ENCODE data around the gene PCMTD2. TPM values are rescaled to one million over a fixed set of nuclear protein-coding genes. Genes with fewer than 3 reads are reported as not detected.

The PCMTD2 gene
- total RNA-seq, 1 experiment from 2014 or later = 52.0 TPM

DNA sequence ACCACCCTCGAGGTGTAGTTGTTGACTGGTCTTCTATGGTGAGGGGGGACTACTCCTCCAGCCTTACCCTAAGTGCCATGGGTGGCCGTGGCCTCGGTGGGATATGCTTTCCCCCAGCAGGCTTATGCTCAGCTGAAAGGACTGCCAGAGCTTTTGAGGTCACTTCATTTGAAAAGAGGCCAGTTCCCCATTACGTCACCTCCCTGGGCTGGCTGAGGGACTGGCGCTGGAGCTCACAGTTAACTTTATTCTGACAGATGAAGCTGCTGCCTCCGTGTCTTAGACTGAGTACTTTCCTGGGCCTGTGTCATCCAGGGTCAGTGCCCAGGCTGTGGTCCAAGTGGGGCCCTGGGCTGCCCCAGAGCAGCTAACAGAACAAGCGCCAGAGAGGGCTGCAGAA, 42.8 kb upstream of the PCMTD2 start:
- Histone ChIP-seq H3K23ac (ENCODE audit: insufficient read length, low read depth, low read length) (no peak overlapping the region), H3K4ac (ENCODE audit: low read depth, low read length) (no peak overlapping the region), H3K56ac (ENCODE audit: insufficient read length, low read depth, low read length) (no peak overlapping the region), H4K5ac (ENCODE audit: insufficient read length, low read depth, low read length) (no peak overlapping the region), H3K79me2 (ENCODE audit: insufficient read depth, low read length) (no peaks in the 10 kb centered on the region), H3K79me1 (ENCODE audit: insufficient read depth, low read depth, low read length, poor library complexity, severe bottlenecking) (no peaks in the 10 kb centered on the region), H3K9ac (ENCODE audit: extremely low read depth, insufficient read length, low read length) (no peak overlapping the region), H3T11ph (ENCODE audit: low read length) (no peak overlapping the region), H2AFZ (ENCODE audit: low read length) (no peak overlapping the region), H3K14ac (ENCODE audit: insufficient read depth, low read length) (no peak overlapping the region), H3K27me3 (ENCODE audit: insufficient read depth, low read length) (no peaks in the 10 kb centered on the region), H4K91ac (ENCODE audit: insufficient read length, low read depth, low read length) (no peak overlapping the region), H3K4me2 (ENCODE audit: insufficient read depth, insufficient read length, low read length) (no peak overlapping the region), H4K20me1 (ENCODE audit: control insufficient read depth, insufficient read depth, insufficient read length) (peaks cover 2% of the 10 kb centered on the region), H2BK20ac (ENCODE audit: low read depth, low read length, poor library complexity, severe bottlenecking) (no peak overlapping the region), H3K9me3 (ENCODE audit: control insufficient read depth, low read depth, low read length) (no peaks in the 10 kb centered on the region), H3K18ac (ENCODE audit: insufficient read length, low read depth, low read length) (no peak overlapping the region), H3K23me2 (ENCODE audit: insufficient read length, low read depth, low read length, poor library complexity, severe bottlenecking) (peaks cover 2% of the 10 kb centered on the region), H2BK12ac (ENCODE audit: insufficient read length, low read depth, low read length) (no peak overlapping the region), H3K4me1 (ENCODE audit: insufficient read depth, low read length) (no peaks in the 10 kb centered on the region), H2BK5ac (ENCODE audit: insufficient read length, low read length) (no peak overlapping the region), H4K8ac (replicated peaks; ENCODE audit: insufficient read length, low read depth, low read length) (no peak overlapping the region), H3K27ac (ENCODE audit: insufficient read length, low read depth, low read length) (no peak overlapping the region), H2AK5ac (ENCODE audit: insufficient read length, low read length) (no peak overlapping the region), H2BK15ac (ENCODE audit: low read depth, low read length) (no peak overlapping the region), H2BK120ac (ENCODE audit: low read depth, low read length, poor library complexity, severe bottlenecking) (no peak overlapping the region)
- no peak overlapping the region for H3K4me3 Mint-ChIP-seq
- H3K4me1 Mint-ChIP-seq = peaks cover 11 to 12% of the 10 kb centered on the region in 2 experiments
- peaks cover 6% of the 10 kb centered on the region for H3K27me3 Mint-ChIP-seq (ENCODE audit: low read depth)
- H3K36me3 Mint-ChIP-seq (ENCODE audit: insufficient read depth in 1 of 3, low read depth in 3 of 3) = no peaks in the 10 kb centered on the region; a peak in 1 of 7 replicates
- no peaks in the 10 kb centered on the region for H3K9me3 Mint-ChIP-seq
- TF ChIP-seq, protein P1, sequence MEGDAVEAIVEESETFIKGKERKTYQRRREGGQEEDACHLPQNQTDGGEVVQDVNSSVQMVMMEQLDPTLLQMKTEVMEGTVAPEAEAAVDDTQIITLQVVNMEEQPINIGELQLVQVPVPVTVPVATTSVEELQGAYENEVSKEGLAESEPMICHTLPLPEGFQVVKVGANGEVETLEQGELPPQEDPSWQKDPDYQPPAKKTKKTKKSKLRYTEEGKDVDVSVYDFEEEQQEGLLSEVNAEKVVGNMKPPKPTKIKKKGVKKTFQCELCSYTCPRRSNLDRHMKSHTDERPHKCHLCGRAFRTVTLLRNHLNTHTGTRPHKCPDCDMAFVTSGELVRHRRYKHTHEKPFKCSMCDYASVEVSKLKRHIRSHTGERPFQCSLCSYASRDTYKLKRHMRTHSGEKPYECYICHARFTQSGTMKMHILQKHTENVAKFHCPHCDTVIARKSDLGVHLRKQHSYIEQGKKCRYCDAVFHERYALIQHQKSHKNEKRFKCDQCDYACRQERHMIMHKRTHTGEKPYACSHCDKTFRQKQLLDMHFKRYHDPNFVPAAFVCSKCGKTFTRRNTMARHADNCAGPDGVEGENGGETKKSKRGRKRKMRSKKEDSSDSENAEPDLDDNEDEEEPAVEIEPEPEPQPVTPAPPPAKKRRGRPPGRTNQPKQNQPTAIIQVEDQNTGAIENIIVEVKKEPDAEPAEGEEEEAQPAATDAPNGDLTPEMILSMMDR (conservative IDR thresholded peaks at IDR 0.05) = no peak
- H3K27ac Mint-ChIP-seq = peak overlapping the region in 1 of 3 experiments; percentile 40; a peak in 1 of 7 replicates
- WGBS (ENCODE audit: extremely low coverage, insufficient read length, low lambda C conversion rate) = no CpG with 5 or more reads among the region's 7 CpGs
- DNase-seq = no peak
